ENCODE results near the gene PAX8. TPM values are rescaled to one million over a fixed set of nuclear protein-coding genes. Genes with fewer than 3 reads are reported as not detected.

The PAX8 gene
- total and polyA plus RNA-seq, 2 of the 13 experiments (the other 11 are each of a cell fraction or from before 2014, with no cell fraction given), result 1.5 to 8.8 TPM

- H4K20me1 ChIP-seq (ENCODE audit: insufficient read depth, low read length), result no peaks in the 10 kb centered on the region
- in situ Hi-C loops (cut with HindIII; ENCODE audit: extremely low pct_ligation_motif_present, low pct_unique_long_range_greater_than_20kb), result no loop called here
- POLR2A ChIA-PET, result interaction anchor here (2.0 to 6.4 kb wide), 3 partner anchors 14 to 28 kb away, joined by 8 to 97 read pairs (median 46); no protein-coding TSS in a partner anchor
- H3K79me2 ChIP-seq (ENCODE audit: insufficient read depth, low read length), result no peaks in the 10 kb centered on the region
- TF ChIP-seq GLI4 (CRISPR knock-in tag; IDR thresholded peaks at IDR 0.05; ENCODE audit: borderline replicate concordance) (no peak), ZNF768 (CRISPR knock-in tag; IDR thresholded peaks at IDR 0.05) (peak; percentile 81), KLF16 (CRISPR knock-in tag; IDR thresholded peaks at IDR 0.05) (no peak), THYN1 (CRISPR knock-in tag; IDR thresholded peaks at IDR 0.05; ENCODE audit: borderline replicate concordance, low read depth) (no peak)
- FAIRE-seq (no peak), ATAC-seq (no peak), DNase-seq (ENCODE audit: low spot score) (no peak)
- CTCF ChIA-PET (ENCODE audit: low intra/inter-chr PET ratio, low total read pairs), result no interaction called here
- 86% methylated on average over 8 of the region's 8 CpGs for WGBS (ENCODE audit: low lambda C conversion rate)
- H3K27me3 ChIP-seq (ENCODE audit: control insufficient read depth in 1 of 2, insufficient read depth in 2 of 2, low read length in 2 of 2), result no peaks in the 10 kb centered on the region
- no peak overlapping the region for H3K9ac ChIP-seq (ENCODE audit: insufficient read depth, low read depth, low read length)
- no peaks in the 10 kb centered on the region; a peak in 1 of 5 replicates for H3K36me3 ChIP-seq (replicated peaks in 1 of 2; ENCODE audit: control insufficient read depth in 1 of 2, insufficient read depth in 2 of 2, low read length in 2 of 2)
- H3K4me2 ChIP-seq (ENCODE audit: low read depth, low read length), result no peak overlapping the region
- no peaks in the 10 kb centered on the region for H3K9me3 ChIP-seq (ENCODE audit: low read length)
- intact Hi-C loops (cut with micrococcal nuclease; ENCODE audit: unreplicated experiment), result no loop called here
- H3K27ac ChIP-seq (ENCODE audit: extremely low read length, insufficient read depth, low read length), result no peak overlapping the region
- no peak overlapping the region for H2AFZ ChIP-seq (ENCODE audit: low read length)
- BruUV-seq (replicated peaks), result no TSS peak
- no peak overlapping the region for H3K4me3 ChIP-seq (replicated peaks in 1 of 3; ENCODE audit: insufficient read depth in 1 of 3, low read depth in 2 of 3, low read length in 3 of 3)
- peaks cover 38% of the 10 kb centered on the region for H3K4me1 ChIP-seq (ENCODE audit: insufficient read depth, low read length)
Observed at GRCh38 chr2:113184531-113185230, 94.0 kb downstream of the PAX8 start.

- intact Hi-C loops (cut with micrococcal nuclease; ENCODE audit: unreplicated experiment), result no loop called here
- H3K79me2 ChIP-seq (ENCODE audit: insufficient read depth, low read length), result no peaks in the 10 kb centered on the region
- no peaks in the 10 kb centered on the region for H3K27me3 ChIP-seq (ENCODE audit: control insufficient read depth in 1 of 2, insufficient read depth in 2 of 2, low read length in 2 of 2)
- H3K4me2 ChIP-seq (ENCODE audit: low read depth, low read length), result no peak overlapping the region
- DNase-seq (ENCODE audit: low spot score) (no peak), ATAC-seq (no peak), FAIRE-seq (no peak)
- no peak overlapping the region for H3K4me3 ChIP-seq (replicated peaks in 1 of 3; ENCODE audit: insufficient read depth in 1 of 3, low read depth in 2 of 3, low read length in 3 of 3)
- H3K9me3 ChIP-seq (ENCODE audit: low read length), result no peaks in the 10 kb centered on the region
- no peak overlapping the region for H3K27ac ChIP-seq (ENCODE audit: extremely low read length, insufficient read depth, low read length)
- H3K4me1 ChIP-seq (ENCODE audit: insufficient read depth, low read length), result peaks cover 43% of the 10 kb centered on the region
- WGBS (ENCODE audit: low lambda C conversion rate), result 44% methylated on average over 2 of the region's 2 CpGs
- in situ Hi-C loops (cut with HindIII; ENCODE audit: extremely low pct_ligation_motif_present, low pct_unique_long_range_greater_than_20kb), result no loop called here
- H3K9ac ChIP-seq (ENCODE audit: insufficient read depth, low read depth, low read length), result no peak overlapping the region
- ChIA-PET CTCF (ENCODE audit: low intra/inter-chr PET ratio, low total read pairs) (no interaction called here), POLR2A (interaction anchor here (1.5 to 6.4 kb wide), 4 partner anchors 10 to 27 kb away, joined by 3 to 97 read pairs (median 27); no protein-coding TSS in a partner anchor)
- no peaks in the 10 kb centered on the region for H4K20me1 ChIP-seq (ENCODE audit: insufficient read depth, low read length)
- no peak overlapping the region for H2AFZ ChIP-seq (ENCODE audit: low read length)
- BruUV-seq (replicated peaks), result no TSS peak
- TF ChIP-seq ZC3H4 (CRISPR knock-in tag; IDR thresholded peaks at IDR 0.05; ENCODE audit: borderline replicate concordance) (no peak), NR2F6 (IDR thresholded peaks at IDR 0.05) (0 out of 2 replicates have a peak, but pooled peaks have one; percentile 23), NR2F6 (CRISPR knock-in tag; IDR thresholded peaks at IDR 0.05) (no peak), ZNF619 (CRISPR knock-in tag; IDR thresholded peaks at IDR 0.05) (no peak), ZNF720 (CRISPR knock-in tag; IDR thresholded peaks at IDR 0.05) (no peak), SMYD3 (CRISPR knock-in tag; IDR thresholded peaks at IDR 0.05) (no peak), KDM5A (IDR thresholded peaks at IDR 0.05; ENCODE audit: borderline replicate concordance, low read length) (no peak), MTF1 (CRISPR knock-in tag; IDR thresholded peaks at IDR 0.05) (no peak), HNF4G (IDR thresholded peaks at IDR 0.05; ENCODE audit: borderline replicate concordance, low read depth, low read length) (0 out of 2 replicates have a peak, but pooled peaks have one; percentile 58), HNF4G (CRISPR knock-in tag; IDR thresholded peaks at IDR 0.05; ENCODE audit: borderline replicate concordance, low read depth) (no peak)
- TF ChIP-seq, protein P1, sequence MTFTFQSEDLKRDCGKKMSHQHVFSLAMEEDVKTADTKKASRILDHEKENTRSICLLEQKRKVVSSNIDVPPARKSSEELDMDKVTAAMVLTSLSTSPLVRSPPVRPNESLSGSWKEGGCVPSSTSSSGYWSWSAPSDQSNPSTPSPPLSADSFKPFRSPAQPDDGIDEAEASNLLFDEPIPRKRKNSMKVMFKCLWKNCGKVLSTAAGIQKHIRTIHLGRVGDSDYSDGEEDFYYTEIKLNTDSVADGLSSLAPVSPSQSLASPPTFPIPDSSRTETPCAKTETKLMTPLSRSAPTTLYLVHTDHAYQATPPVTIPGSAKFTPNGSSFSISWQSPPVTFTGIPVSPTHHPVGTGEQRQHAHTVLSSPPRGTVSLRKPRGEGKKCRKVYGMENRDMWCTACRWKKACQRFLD (CRISPR knock-in tag; IDR thresholded peaks at IDR 0.05; ENCODE audit: borderline replicate concordance), result no peak
- H3K36me3 ChIP-seq (replicated peaks in 1 of 2; ENCODE audit: control insufficient read depth in 1 of 2, insufficient read depth in 2 of 2, low read length in 2 of 2), result no peaks in the 10 kb centered on the region; a peak in 1 of 5 replicates
Observed at GRCh38 chr2:113183703-113184102, 95.0 kb downstream of the PAX8 start.
